ENCODE results near the gene TOMM6. TPM values are rescaled to one million over a fixed set of nuclear protein-coding genes. Genes with fewer than 3 reads are reported as not detected.

The TOMM6 gene
- total RNA-seq, result 34.4 TPM
- polyA plus RNA-seq, result 181 TPM

DNA sequence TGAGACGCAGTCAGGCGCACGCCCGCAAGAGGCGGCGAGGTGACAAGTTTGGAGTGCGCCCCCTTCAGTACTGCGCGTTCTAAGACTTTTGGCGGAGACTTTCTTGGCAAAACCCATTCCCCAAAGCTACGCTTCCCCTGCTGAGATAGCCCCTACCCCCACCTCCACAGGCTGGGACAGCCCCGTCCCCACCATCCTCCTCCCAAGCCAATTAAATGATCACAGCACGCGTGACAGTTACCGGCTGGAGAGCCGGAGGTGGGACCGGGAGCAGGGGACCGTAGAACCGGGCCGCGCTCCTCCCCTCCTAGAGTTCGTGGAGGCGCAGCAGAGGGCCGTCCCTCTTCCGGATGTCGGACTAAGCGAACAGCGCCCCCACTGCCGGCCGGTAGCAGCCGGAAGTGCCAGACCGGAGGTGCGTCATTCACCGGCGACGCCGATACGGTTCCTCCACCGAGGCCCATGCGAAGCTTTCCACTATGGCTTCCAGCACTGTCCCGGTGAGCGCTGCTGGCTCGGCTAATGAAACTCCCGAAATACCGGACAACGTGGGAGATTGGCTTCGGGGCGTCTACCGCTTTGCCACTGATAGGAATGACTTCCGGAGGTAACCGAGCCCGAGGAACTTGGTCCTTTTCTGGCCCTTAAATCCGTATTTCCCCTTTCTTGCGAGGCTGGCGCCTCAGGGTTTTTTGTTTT lies at the start of gene TOMM6:
TOMM6 (plus strand) TSS at position 476 of the 699 bp plus-strand sequence; CDS start at position 480, 4 bp downstream.
- WGBS, result under 1% methylated on average over 55 of the region's 55 CpGs
- peak; percentile 81 for DNase-seq (ENCODE audit: extremely low spot score)
- no peaks in the 10 kb centered on the region for H3K36me3 ChIP-seq (ENCODE audit: insufficient read depth)
- peak within 1 kb of the TSS; percentile 65 for H3K4me3 ChIP-seq (ENCODE audit: low read depth, low read length)
- H3K4me1 ChIP-seq (ENCODE audit: insufficient read depth), result no peaks in the 10 kb centered on the region
- peak within 1 kb of the TSS; percentile 90 for H3K27ac ChIP-seq (ENCODE audit: low read depth)

DNA sequence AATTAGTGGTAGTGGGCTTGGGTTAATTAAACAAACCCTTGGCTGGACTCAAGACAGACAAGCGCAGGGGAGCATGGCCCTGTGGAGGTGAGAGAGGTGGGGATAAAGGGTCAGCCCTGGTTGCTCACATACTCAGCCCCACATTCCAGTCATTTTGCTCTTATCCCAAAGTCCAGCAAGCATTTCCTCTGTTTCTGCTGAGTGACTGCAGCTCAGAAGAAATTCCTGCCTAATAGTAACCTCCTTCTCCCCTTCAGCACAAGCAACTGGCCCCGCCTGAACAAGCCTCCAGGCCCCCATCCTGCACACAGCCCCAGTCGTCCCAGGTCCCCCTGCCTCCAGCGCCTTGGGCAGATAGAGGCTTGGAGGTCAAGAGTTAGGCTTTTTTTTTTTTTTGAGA lies 48.5 kb upstream of the TOMM6 start:
- DNase-seq (ENCODE audit: extremely low spot score), result no peak
- H3K36me3 ChIP-seq (ENCODE audit: insufficient read depth), result no peaks in the 10 kb centered on the region
- no peaks in the 10 kb centered on the region for H3K4me1 ChIP-seq (ENCODE audit: insufficient read depth)
- 66% methylated on average over 4 of the region's 4 CpGs for WGBS
- H3K27ac ChIP-seq (ENCODE audit: low read depth), result no peak overlapping the region
- no peak overlapping the region for H3K4me3 ChIP-seq (ENCODE audit: low read depth, low read length)

DNA sequence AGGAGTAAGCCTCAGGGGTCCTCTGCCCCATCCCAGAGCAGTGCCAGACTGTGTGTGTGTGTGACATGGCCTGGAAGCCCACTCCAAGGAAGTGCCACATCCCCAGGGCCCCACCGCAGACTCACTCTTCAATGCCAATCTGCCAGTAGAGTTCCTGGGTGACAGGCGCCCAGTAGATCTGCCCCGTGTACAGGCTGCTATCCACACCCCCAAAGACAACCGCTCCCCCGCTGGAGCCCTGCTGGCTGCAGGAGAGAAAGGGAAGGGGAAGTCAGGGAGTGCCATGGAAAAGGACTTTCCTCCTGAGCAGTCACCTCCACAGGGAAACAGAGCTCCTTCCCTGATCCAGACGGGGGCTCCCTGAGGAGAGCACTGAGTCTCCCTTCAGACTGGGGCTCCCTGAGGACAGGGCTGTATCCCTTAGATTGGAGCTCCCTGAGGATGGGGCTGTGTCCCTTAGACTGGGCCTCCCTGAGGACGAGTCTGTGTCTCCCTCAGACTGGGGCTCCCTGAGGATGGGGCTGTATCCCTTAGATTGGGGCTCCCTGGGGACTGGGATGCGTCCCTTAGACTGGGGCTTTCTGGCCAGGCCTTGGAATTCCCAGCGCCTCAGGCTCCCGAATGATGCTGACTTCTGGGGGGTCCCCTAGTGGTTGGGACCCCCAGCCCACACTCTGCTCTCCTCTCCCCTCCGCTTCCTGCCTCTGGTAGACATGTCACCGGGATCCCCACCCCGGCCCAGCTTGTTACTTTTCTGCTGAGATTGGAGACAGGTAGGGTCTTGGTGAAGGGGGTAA lies 46.9 kb upstream of the TOMM6 start:
- DNase-seq (ENCODE audit: extremely low spot score), result no peak
- WGBS, result 77% methylated on average over 13 of the region's 13 CpGs
- no peaks in the 10 kb centered on the region for H3K36me3 ChIP-seq (ENCODE audit: insufficient read depth)
- no peak overlapping the region for H3K27ac ChIP-seq (ENCODE audit: low read depth)
- H3K4me3 ChIP-seq (ENCODE audit: low read depth, low read length), result no peak overlapping the region
- no peaks in the 10 kb centered on the region for H3K4me1 ChIP-seq (ENCODE audit: insufficient read depth)

DNA sequence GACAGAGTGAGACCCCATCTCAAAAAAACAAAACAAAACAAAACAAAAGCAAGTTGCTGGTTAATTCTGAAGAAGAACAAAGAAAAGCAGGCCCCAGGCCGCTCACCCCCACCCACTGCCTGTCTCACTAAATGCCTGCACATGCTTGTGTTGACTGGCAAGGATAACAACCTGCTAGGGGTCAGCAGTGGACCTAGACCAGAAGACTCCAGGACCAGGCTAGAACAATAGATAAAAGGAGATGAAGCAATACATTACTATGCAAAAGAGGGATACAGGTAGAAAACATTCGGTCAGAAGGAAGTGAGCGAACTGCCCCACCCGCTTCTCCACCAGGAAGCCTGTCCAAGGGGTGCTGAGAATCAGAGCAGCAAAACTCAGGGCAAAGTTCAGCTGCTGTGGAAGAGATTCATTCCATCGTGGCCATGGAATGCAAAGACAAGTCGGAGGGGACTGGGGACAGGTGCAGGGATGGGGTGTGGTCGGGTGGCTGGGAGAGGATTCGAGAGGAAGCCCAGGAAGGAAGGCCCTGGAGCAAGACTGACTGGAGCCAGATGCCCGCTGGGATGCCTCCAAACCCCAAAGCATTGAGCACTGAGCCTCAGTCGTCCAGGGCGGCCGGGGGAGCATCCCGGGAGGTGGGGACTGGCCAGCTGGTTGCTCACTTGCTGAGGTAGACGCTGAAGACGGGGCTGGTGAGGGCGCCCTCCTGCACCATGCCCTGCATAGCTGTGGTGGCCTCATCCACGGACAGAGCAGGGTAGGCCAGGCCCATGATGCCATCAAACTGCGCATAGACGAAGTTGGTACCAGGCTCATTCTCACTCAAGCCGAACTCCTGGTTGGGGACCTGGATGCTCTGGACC lies 45.6 kb upstream of the TOMM6 start:
- no peak for DNase-seq (ENCODE audit: extremely low spot score)
- no peak overlapping the region for H3K27ac ChIP-seq (ENCODE audit: low read depth)
- H3K4me1 ChIP-seq (ENCODE audit: insufficient read depth), result no peaks in the 10 kb centered on the region
- WGBS, result 87% methylated on average over 20 of the region's 20 CpGs
- no peak overlapping the region for H3K4me3 ChIP-seq (ENCODE audit: low read depth, low read length)
- H3K36me3 ChIP-seq (ENCODE audit: insufficient read depth), result no peaks in the 10 kb centered on the region

DNA sequence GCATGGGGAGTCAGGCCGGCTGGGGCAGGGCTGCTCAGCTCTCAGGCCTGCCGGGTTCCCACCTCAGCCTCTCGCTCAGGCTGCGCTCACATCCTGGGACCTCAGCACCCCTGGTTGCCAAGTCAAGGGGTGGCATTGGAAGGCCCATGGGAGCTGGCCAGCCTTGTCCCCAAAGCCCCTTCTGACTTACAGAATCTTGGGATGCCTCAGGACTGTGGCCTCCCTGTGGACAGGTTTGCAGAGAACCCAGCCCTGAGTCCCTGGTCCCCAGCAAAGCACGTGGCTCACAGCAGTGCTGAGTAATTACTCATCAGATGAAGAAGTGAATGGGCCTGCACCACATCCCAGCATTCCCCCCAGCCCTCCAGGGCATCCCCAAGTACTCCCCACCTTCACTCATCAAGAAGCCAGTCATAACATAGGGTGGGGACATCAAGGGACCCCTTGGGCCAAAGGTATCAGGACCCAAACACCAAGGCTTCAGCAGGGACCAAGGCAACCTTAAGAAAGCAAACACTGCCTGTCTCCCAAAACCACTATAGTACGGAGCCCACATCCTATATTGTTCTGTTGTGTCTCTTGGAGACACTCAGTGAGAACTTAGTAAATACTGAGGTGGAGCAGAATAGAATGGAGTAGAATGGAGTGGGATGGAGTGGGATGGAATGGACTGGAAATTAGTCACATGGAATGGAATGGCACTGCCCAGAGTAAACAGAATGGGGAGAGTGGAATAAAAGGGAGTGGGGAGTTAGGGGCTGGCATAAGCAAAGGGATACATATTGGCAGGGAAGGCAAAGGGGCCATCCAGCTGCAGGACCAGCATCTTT lies 43.9 kb upstream of the TOMM6 start:
- Histone ChIP-seq H3K27ac (ENCODE audit: low read depth) (no peak overlapping the region), H3K4me1 (ENCODE audit: insufficient read depth) (no peaks in the 10 kb centered on the region), H3K4me3 (ENCODE audit: low read depth, low read length) (no peak overlapping the region), H3K36me3 (ENCODE audit: insufficient read depth) (no peaks in the 10 kb centered on the region)
- no peak for DNase-seq (ENCODE audit: extremely low spot score)
- WGBS, result 88% methylated on average over 6 of the region's 6 CpGs

DNA sequence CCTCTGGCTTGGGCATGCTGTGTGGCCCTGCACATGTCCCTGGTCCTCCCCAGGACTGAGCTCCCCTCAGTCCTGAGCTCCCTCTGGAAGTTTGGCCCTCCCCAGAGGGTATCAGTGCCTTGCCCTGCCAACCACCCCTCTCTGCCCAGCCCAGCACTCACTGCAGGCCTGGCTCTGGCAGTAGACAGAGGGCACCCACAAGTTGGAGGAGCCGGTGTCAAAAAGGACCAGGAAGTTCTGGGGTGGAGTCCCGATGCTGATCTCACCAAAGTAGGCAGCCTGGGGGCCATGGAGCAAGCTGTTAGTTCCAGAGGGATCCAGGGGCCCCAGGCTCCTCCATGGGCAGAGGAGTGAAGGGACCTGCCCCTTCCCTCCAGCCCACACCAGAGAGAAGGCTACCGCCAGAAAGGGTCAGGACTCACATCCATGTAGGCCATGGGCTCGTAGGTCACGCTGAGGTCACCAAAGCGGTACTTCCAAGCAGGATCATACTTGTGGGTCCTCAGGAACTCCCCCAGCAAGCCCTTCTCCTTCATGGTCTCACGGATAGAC lies 43.2 kb upstream of the TOMM6 start:
- 87% methylated on average over 7 of the region's 7 CpGs for WGBS
- no peak for DNase-seq (ENCODE audit: extremely low spot score)
- H3K36me3 ChIP-seq (ENCODE audit: insufficient read depth), result no peaks in the 10 kb centered on the region

DNA sequence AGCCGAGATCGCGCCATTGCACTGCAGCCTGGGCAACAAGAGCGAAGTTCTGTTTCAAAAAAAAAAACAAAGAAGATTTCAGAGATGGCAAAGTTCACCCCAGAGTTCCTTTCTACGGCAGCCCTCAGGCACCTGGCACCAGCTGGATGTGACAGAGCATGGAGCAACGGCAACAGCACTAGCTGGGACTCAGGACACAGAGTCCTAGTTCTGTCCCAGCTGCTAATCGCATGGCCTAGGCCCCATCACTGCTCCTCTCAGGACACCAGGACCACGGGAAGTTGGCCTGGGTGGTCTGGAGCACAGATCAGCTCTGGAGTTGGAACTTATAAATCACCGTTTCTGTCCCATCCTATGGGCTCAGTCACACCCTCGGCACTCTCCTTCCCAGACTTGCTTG lies 41.4 kb upstream of the TOMM6 start:
- no peak for DNase-seq (ENCODE audit: extremely low spot score)
- Histone ChIP-seq H3K4me3 (ENCODE audit: low read depth, low read length) (no peak overlapping the region), H3K4me1 (ENCODE audit: insufficient read depth) (no peaks in the 10 kb centered on the region), H3K27ac (ENCODE audit: low read depth) (no peak overlapping the region), H3K36me3 (ENCODE audit: insufficient read depth) (no peaks in the 10 kb centered on the region)
- 92% methylated on average over 10 of the region's 10 CpGs for WGBS

More for the DNA sequence above, 43.2 kb upstream of the TOMM6 start:
- Histone ChIP-seq H3K4me1 (ENCODE audit: insufficient read depth) (no peaks in the 10 kb centered on the region), H3K4me3 (ENCODE audit: low read depth, low read length) (no peak overlapping the region), H3K27ac (ENCODE audit: low read depth) (no peak overlapping the region)

DNA sequence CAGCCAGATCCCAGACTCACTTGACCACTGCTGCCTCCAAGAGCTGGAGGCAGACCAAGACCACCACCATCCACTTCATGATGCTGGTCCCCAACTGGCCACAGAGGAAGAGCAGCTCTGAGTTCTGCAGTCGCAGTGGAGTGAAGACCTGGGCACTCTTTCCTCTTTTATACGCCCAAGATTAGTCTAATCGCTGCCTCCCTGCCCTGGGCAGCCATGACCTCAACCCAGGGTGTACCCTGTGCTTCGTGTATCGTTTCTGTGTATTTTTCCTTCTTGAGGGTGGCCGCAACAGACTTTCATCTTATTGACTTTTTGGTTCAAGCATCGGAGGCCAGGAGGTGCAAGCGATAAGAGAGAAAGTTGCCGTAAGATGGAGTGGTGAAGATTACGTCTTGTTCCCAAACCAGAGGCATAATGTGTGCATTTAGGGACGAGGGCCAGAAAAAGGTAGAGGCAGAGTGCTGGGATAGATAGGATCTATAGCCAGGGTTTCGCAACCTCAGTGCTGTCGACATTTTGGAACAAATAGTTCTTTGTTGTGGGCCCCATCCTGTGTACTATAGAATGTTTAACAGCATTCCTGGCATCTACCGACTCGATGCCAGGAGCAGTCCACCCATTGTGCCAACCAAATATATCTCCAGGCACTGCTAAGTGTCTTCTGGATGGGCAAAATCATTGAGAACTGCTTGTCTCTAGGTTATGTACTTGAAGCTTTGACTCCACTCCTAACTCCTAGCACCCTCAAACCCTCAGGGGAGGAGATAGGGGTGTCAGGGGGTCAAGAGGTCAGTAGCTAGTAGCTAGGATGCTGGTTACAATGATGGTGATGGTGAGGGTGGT lies 40.0 kb upstream of the TOMM6 start, which contains the start of gene PGC:
PGC (minus strand) TSS at position 142 of the 846 bp plus-strand sequence; CDS start at position 79, 63 bp downstream.
- WGBS, result 89% methylated on average over 15 of the region's 15 CpGs
- H3K4me1 ChIP-seq (ENCODE audit: insufficient read depth), result no peaks in the 10 kb centered on the region
- H3K36me3 ChIP-seq (ENCODE audit: insufficient read depth), result no peaks in the 10 kb centered on the region
- no peak within 1 kb of the TSS for H3K27ac ChIP-seq (ENCODE audit: low read depth)
- DNase-seq (ENCODE audit: extremely low spot score), result no peak
- no peak within 1 kb of the TSS for H3K4me3 ChIP-seq (ENCODE audit: low read depth, low read length)

DNA sequence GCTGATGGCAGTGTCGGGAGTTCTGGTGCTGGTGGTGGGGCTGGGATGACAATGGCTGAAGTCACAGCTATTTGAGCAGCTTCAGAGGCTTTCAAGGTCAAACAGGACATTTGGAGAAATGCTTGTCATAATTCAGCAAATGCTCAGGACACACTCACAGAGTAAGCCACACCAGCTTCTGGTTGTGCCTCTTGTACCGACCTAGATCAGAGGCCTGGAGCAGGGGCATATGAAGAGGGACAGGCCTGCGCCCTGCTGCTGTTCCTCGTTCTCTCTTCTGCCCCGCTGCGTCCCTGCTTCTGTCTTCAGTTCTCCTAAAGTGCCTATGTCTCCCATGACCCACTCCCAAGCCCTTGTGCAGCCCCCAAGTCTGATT lies 39.4 kb upstream of the TOMM6 start:
- Histone ChIP-seq H3K27ac (ENCODE audit: low read depth) (no peak overlapping the region), H3K4me1 (ENCODE audit: insufficient read depth) (no peaks in the 10 kb centered on the region), H3K4me3 (ENCODE audit: low read depth, low read length) (no peak overlapping the region), H3K36me3 (ENCODE audit: insufficient read depth) (no peaks in the 10 kb centered on the region)
- no peak for DNase-seq (ENCODE audit: extremely low spot score)
- WGBS, result 94% methylated on average over 6 of the region's 6 CpGs

DNA sequence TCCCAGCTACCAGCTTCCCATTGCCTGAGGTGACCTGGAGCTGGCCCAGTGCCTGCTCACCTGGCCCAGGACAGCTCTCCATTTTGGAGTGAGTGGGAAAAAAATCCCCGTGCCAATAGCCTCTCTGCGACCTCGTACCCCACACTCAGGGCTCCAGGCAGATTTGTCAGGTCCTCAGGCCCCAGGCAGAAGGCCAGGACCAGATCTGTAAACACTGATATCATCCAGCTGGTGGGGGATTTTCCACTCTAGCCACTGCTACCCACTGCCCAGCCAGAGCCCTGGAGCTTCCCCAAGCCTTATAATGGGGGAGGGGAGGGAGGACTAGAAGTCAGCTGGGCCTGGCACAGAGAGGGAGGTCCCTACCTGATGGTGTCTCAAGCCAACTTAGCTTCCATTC lies 39.0 kb upstream of the TOMM6 start:
- no peaks in the 10 kb centered on the region for H3K4me1 ChIP-seq (ENCODE audit: insufficient read depth)
- DNase-seq (ENCODE audit: extremely low spot score), result no peak
- WGBS, result 33% methylated on average over 3 of the region's 3 CpGs
- H3K4me3 ChIP-seq (ENCODE audit: low read depth, low read length), result no peak overlapping the region
- no peak overlapping the region for H3K27ac ChIP-seq (ENCODE audit: low read depth)
- H3K36me3 ChIP-seq (ENCODE audit: insufficient read depth), result no peaks in the 10 kb centered on the region

DNA sequence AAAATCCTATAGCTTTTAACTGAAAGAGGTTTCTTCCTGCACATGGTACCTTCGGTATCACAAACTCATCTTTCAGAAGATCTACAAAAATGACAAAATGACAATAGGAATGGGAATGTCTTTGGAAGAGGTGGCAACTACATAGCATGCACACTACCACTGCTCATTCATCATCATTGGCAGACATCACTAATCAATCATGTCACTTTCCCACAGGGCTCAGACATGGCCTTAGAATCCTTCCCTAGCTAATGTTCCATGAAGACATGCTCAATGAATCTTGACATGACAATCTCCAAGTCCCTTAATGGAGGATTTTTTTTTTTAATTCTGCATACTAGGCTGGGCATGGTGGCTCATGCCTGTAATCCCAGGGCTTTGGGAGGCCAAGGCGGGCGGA lies 37.1 kb upstream of the TOMM6 start:
- Histone ChIP-seq H3K4me1 (ENCODE audit: insufficient read depth) (no peaks in the 10 kb centered on the region), H3K27ac (ENCODE audit: low read depth) (no peak overlapping the region), H3K4me3 (ENCODE audit: low read depth, low read length) (no peak overlapping the region), H3K36me3 (ENCODE audit: insufficient read depth) (no peaks in the 10 kb centered on the region)
- WGBS, result 98% methylated on average over 3 of the region's 3 CpGs
- DNase-seq (ENCODE audit: extremely low spot score), result no peak

DNA sequence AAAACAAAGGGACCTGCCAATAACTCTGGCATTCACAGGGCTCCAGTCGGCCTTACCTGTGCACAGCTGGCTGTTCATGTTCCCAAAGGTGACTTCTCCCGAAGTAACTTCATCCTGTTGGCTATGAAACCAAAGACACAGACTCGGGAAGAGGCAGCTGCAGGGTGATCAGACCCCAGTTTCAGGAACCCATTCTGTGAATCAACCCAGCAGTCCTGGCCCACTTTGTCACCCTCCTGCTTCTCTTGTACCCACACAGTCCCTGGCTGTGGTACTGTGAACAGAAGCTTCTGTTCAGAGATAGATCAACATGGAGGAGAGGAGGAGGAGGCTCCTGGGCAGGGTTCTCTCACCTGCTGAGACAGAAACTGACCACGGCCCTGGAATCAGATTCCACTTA lies 31.6 kb upstream of the TOMM6 start:
- H3K4me1 ChIP-seq (ENCODE audit: insufficient read depth), result no peaks in the 10 kb centered on the region
- H3K4me3 ChIP-seq (ENCODE audit: low read depth, low read length), result no peak overlapping the region
- 78% methylated on average over 4 of the region's 4 CpGs for WGBS
- no peak overlapping the region for H3K27ac ChIP-seq (ENCODE audit: low read depth)
- H3K36me3 ChIP-seq (ENCODE audit: insufficient read depth), result no peaks in the 10 kb centered on the region
- DNase-seq (ENCODE audit: extremely low spot score), result no peak

Measured in urinary bladder (tissue), 4 donors.